ENCODE data around the gene ANKZF1. TPM values are rescaled to one million over a fixed set of nuclear protein-coding genes. Genes with fewer than 3 reads are reported as not detected.
"Not testable (repeated sequence)": the region's sequence is repeated elsewhere in the genome, so short reads cannot be mapped to it uniquely, and the experiment has no call there.

The ANKZF1 gene
- total and polyA plus RNA-seq, 9 donors: 16.3 to 32.0 (median 22.5) TPM

GRCh38 chr2:219253753-219254589 lies 24.4 kb downstream of the ANKZF1 start, which contains the start of gene TUBA4A:
TUBA4A (minus strand) TSS chr2:219253918; CDS start chr2:219253858, 60 bp downstream.
- peak within 1 kb of the TSS; percentile 60 for H3K4me3 ChIP-seq (ENCODE audit: low read length)
- no peaks in the 10 kb centered on the region for H3K9me3 ChIP-seq (replicated peaks; ENCODE audit: control insufficient read depth, low read depth, low read length)
- H3K27ac ChIP-seq (ENCODE audit: low read length): peak within 1 kb of the TSS; percentile 84
- H3K4me1 ChIP-seq (ENCODE audit: control insufficient read depth, insufficient read depth, low read length): peaks cover 48% of the 10 kb centered on the region
- peak; percentile 64 for DNase-seq
- H3K36me3 ChIP-seq (ENCODE audit: control insufficient read depth, insufficient read depth, low read length): peaks cover 16% of the 10 kb centered on the region
- WGBS (ENCODE audit: insufficient coverage): under 1% methylated on average over 75 of the region's 76 CpGs
- H3K27me3 ChIP-seq (ENCODE audit: control insufficient read depth, insufficient read depth, low read length): peaks cover 59% of the 10 kb centered on the region

- Histone ChIP-seq H3K9me3 (replicated peaks; ENCODE audit: control insufficient read depth, low read depth, low read length) (no peaks in the 10 kb centered on the region), H3K4me3 (ENCODE audit: low read length) (peak overlapping the region; percentile 60), H3K27ac (ENCODE audit: low read length) (no peak overlapping the region), H3K36me3 (ENCODE audit: control insufficient read depth, insufficient read depth, low read length) (peaks cover 12% of the 10 kb centered on the region), H3K27me3 (ENCODE audit: control insufficient read depth, insufficient read depth, low read length) (peaks cover 61% of the 10 kb centered on the region), H3K4me1 (ENCODE audit: control insufficient read depth, insufficient read depth, low read length) (peaks cover 43% of the 10 kb centered on the region)
- DNase-seq: no peak
- 17% methylated on average over 9 of the region's 12 CpGs for WGBS (ENCODE audit: insufficient coverage)
Observed at GRCh38 chr2:219254590-219255201, 25.1 kb downstream of the ANKZF1 start.

- not testable (repeated sequence) for DNase-seq; H3K27ac ChIP-seq (ENCODE audit: low read length); H3K4me3 ChIP-seq (ENCODE audit: low read length); H3K4me1 ChIP-seq (ENCODE audit: control insufficient read depth, insufficient read depth, low read length); H3K9me3 ChIP-seq (replicated peaks; ENCODE audit: control insufficient read depth, low read depth, low read length); H3K36me3 ChIP-seq (ENCODE audit: control insufficient read depth, insufficient read depth, low read length)
- H3K27me3 ChIP-seq (ENCODE audit: control insufficient read depth, insufficient read depth, low read length): peaks cover 38% of the 10 kb centered on the region
- WGBS (ENCODE audit: insufficient coverage): 88% methylated on average over 4 of the region's 10 CpGs
Observed at GRCh38 chr2:219258942-219259341, 29.3 kb downstream of the ANKZF1 start.

- no peak overlapping the region for H3K27ac ChIP-seq (ENCODE audit: low read length)
- H3K36me3 ChIP-seq (ENCODE audit: control insufficient read depth, insufficient read depth, low read length): no peaks in the 10 kb centered on the region
- no peak overlapping the region for H3K4me3 ChIP-seq (ENCODE audit: low read length)
- 51% methylated on average over 2 of the region's 5 CpGs for WGBS (ENCODE audit: insufficient coverage)
- no peaks in the 10 kb centered on the region for H3K9me3 ChIP-seq (replicated peaks; ENCODE audit: control insufficient read depth, low read depth, low read length)
- peaks cover 20% of the 10 kb centered on the region for H3K27me3 ChIP-seq (ENCODE audit: control insufficient read depth, insufficient read depth, low read length)
- no peaks in the 10 kb centered on the region for H3K4me1 ChIP-seq (ENCODE audit: control insufficient read depth, insufficient read depth, low read length)
- DNase-seq: no peak
Observed at GRCh38 chr2:219261024-219261855, 31.6 kb downstream of the ANKZF1 start.

GRCh38 chr2:219266232-219266631 lies 36.6 kb downstream of the ANKZF1 start:
- no peak overlapping the region for H3K4me3 ChIP-seq (ENCODE audit: low read length)
- H3K9me3 ChIP-seq (replicated peaks; ENCODE audit: control insufficient read depth, low read depth, low read length): no peaks in the 10 kb centered on the region
- 35% methylated on average over 2 of the region's 5 CpGs for WGBS (ENCODE audit: insufficient coverage)
- DNase-seq: no peak
- H3K36me3 ChIP-seq (ENCODE audit: control insufficient read depth, insufficient read depth, low read length): no peaks in the 10 kb centered on the region
- peaks cover 13% of the 10 kb centered on the region for H3K27me3 ChIP-seq (ENCODE audit: control insufficient read depth, insufficient read depth, low read length)
- H3K27ac ChIP-seq (ENCODE audit: low read length): no peak overlapping the region
- H3K4me1 ChIP-seq (ENCODE audit: control insufficient read depth, insufficient read depth, low read length): no peaks in the 10 kb centered on the region

GRCh38 chr2:219266886-219267285 lies 37.3 kb downstream of the ANKZF1 start:
- Histone ChIP-seq H3K9me3 (replicated peaks; ENCODE audit: control insufficient read depth, low read depth, low read length) (no peaks in the 10 kb centered on the region), H3K4me3 (ENCODE audit: low read length) (no peak overlapping the region), H3K27me3 (ENCODE audit: control insufficient read depth, insufficient read depth, low read length) (peaks cover 13% of the 10 kb centered on the region), H3K4me1 (ENCODE audit: control insufficient read depth, insufficient read depth, low read length) (no peaks in the 10 kb centered on the region), H3K27ac (ENCODE audit: low read length) (no peak overlapping the region), H3K36me3 (ENCODE audit: control insufficient read depth, insufficient read depth, low read length) (no peaks in the 10 kb centered on the region)
- no CpG with 5 or more reads among the region's 1 CpG for WGBS (ENCODE audit: insufficient coverage)
- no peak for DNase-seq

GRCh38 chr2:219268294-219268693 lies 38.7 kb downstream of the ANKZF1 start:
- no peak overlapping the region for H3K27ac ChIP-seq (ENCODE audit: low read length)
- H3K4me3 ChIP-seq (ENCODE audit: low read length): no peak overlapping the region
- no peaks in the 10 kb centered on the region for H3K9me3 ChIP-seq (replicated peaks; ENCODE audit: control insufficient read depth, low read depth, low read length)
- no CpG with 5 or more reads among the region's 2 CpGs for WGBS (ENCODE audit: insufficient coverage)
- no peak for DNase-seq
- no peaks in the 10 kb centered on the region for H3K36me3 ChIP-seq (ENCODE audit: control insufficient read depth, insufficient read depth, low read length)
- peaks cover 18% of the 10 kb centered on the region for H3K27me3 ChIP-seq (ENCODE audit: control insufficient read depth, insufficient read depth, low read length)
- H3K4me1 ChIP-seq (ENCODE audit: control insufficient read depth, insufficient read depth, low read length): no peaks in the 10 kb centered on the region

- Histone ChIP-seq H3K9me3 (replicated peaks; ENCODE audit: control insufficient read depth, low read depth, low read length) (no peaks in the 10 kb centered on the region), H3K27ac (ENCODE audit: low read length) (no peak overlapping the region), H3K27me3 (ENCODE audit: control insufficient read depth, insufficient read depth, low read length) (peaks cover 18% of the 10 kb centered on the region), H3K4me1 (ENCODE audit: control insufficient read depth, insufficient read depth, low read length) (peaks cover 7% of the 10 kb centered on the region), H3K36me3 (ENCODE audit: control insufficient read depth, insufficient read depth, low read length) (no peaks in the 10 kb centered on the region), H3K4me3 (ENCODE audit: low read length) (no peak overlapping the region)
- no peak for DNase-seq
- WGBS (ENCODE audit: insufficient coverage): 65% methylated on average over 8 of the region's 8 CpGs
Observed at GRCh38 chr2:219269362-219270054, 39.9 kb downstream of the ANKZF1 start.

GRCh38 chr2:219270055-219270372 lies 40.4 kb downstream of the ANKZF1 start:
- DNase-seq: no peak
- Histone ChIP-seq H3K9me3 (replicated peaks; ENCODE audit: control insufficient read depth, low read depth, low read length) (no peaks in the 10 kb centered on the region), H3K36me3 (ENCODE audit: control insufficient read depth, insufficient read depth, low read length) (no peaks in the 10 kb centered on the region), H3K4me3 (ENCODE audit: low read length) (no peak overlapping the region), H3K4me1 (ENCODE audit: control insufficient read depth, insufficient read depth, low read length) (peaks cover 7% of the 10 kb centered on the region), H3K27me3 (ENCODE audit: control insufficient read depth, insufficient read depth, low read length) (peaks cover 16% of the 10 kb centered on the region), H3K27ac (ENCODE audit: low read length) (no peak overlapping the region)
- 92% methylated on average over 5 of the region's 5 CpGs for WGBS (ENCODE audit: insufficient coverage)
